ENCODE results near the gene LSM14B. TPM values are rescaled to one million over a fixed set of nuclear protein-coding genes. Genes with fewer than 3 reads are reported as not detected.
"Not testable (repeated sequence)": the region's sequence is repeated elsewhere in the genome, so short reads cannot be mapped to it uniquely, and the experiment has no call there.

Gene LSM14B
- total RNA-seq, 1 donor from 2014 or later = 23.6 TPM

GRCh38 chr20:62112368-62112767, 9.9 kb upstream of the LSM14B start:
- Histone ChIP-seq H3K36me3 (no peaks in the 10 kb centered on the region), H3K4me3 (no peak overlapping the region), H3K27me3 (no peaks in the 10 kb centered on the region), H3K9me3 (peaks cover 15% of the 10 kb centered on the region), H3K4me1 (no peaks in the 10 kb centered on the region), H3K27ac (no peak overlapping the region)
- no peak for DNase-seq (ENCODE audit: extremely low spot score in 2 of 2)
- intact Hi-C loops (cut with DNase I) = no loop called here
- no peak for TF ChIP-seq POLR2A (IDR thresholded peaks at IDR 0.05)
- TF ChIP-seq CTCF (IDR thresholded peaks at IDR 0.05) = no peak
- no peak for TF ChIP-seq POLR2AphosphoS5 (IDR thresholded peaks at IDR 0.05; ENCODE audit: insufficient read depth in 1 of 2, low read depth in 1 of 2)

GRCh38 chr20:62114894-62115293, 7.4 kb upstream of the LSM14B start:
- intact Hi-C loops (cut with DNase I) = no loop called here
- Histone ChIP-seq H3K27ac (no peak overlapping the region), H3K36me3 (no peaks in the 10 kb centered on the region), H3K27me3 (no peaks in the 10 kb centered on the region), H3K9me3 (peaks cover 2% of the 10 kb centered on the region), H3K4me1 (no peaks in the 10 kb centered on the region), H3K4me3 (no peak overlapping the region)
- TF ChIP-seq POLR2A (IDR thresholded peaks at IDR 0.05) = no peak
- no peak for TF ChIP-seq POLR2AphosphoS5 (IDR thresholded peaks at IDR 0.05; ENCODE audit: insufficient read depth in 1 of 2, low read depth in 1 of 2)
- no peak for TF ChIP-seq CTCF (IDR thresholded peaks at IDR 0.05)
- DNase-seq (ENCODE audit: extremely low spot score in 2 of 2) = no peak

DNA sequence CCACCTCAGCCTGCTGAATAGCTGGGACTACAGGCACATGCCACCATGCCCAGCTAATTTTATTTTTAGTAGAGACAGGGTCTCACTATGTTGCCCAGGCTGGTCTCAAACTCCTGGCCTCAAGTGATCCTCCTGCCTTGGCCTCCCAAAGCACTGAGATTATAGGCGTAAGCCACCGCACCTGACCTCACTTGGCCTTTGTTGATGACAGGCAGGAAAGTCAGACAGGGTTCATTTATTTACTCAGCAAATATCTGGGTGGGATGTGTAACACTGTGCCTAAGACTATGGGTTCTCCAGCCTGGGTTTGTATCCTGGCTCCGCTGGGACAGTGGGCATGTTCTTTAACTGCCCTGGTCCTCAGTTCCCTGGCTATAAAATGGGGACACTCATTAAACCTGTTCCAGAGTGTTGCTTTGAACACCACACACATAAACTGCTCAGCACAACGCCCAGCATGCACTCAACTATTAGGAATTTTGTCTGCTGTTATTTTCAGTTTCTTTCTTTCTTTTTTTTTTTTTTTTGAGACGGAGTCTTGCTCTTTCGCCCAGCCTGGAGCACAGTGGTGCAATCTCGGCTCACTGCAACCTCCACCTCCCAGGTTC, 6.4 kb upstream of the LSM14B start:
- intact Hi-C loops (cut with DNase I); H3K9me3 ChIP-seq; H3K36me3 ChIP-seq; H3K4me3 ChIP-seq; DNase-seq (ENCODE audit: extremely low spot score in 2 of 2); H3K27ac ChIP-seq; H3K4me1 ChIP-seq; H3K27me3 ChIP-seq: not testable (repeated sequence)

DNA sequence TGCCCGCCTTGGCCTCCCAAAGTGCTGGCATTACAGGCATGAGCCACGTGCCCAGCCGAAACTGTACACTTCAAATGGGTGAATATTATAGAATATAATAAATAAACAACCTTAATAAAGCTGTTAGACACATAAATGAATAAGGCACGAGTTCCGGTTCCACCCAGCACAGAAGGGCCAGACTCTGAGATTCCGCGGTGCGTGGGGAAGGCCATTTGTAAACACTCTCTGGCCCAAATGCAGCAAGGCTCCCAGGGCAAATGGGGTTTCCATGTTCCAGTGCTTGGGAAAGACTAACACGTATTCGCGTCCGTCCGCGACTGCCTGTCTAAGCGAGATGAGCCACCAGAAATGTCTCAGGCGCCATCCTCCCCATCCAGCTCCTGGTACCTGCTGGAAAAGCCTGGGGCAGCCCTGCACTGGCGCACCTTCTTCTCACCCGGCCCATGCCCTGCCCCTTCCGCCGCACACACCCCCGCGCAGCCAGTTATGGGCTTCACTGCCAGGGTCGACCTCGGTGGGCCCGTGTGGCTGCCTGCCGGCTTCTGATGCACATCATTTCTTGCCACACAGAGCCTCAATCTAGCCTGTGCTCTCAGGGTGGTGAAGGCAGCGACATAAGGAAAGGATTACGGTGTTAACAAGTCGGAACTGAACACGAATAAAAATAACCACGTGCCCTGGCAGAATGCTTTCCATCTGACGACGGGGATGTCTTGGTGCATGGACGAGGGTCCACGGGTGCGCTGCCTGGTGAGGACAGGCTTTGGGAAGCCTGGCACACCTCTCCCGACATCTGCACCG, 5.5 kb upstream of the LSM14B start:
- Histone ChIP-seq H3K27me3 (no peaks in the 10 kb centered on the region), H3K9me3 (no peaks in the 10 kb centered on the region), H3K36me3 (no peaks in the 10 kb centered on the region), H3K4me3 (no peak overlapping the region), H3K27ac (no peak overlapping the region), H3K4me1 (peaks cover 8% of the 10 kb centered on the region)
- DNase-seq (ENCODE audit: extremely low spot score in 2 of 2) = no peak
- intact Hi-C loops (cut with DNase I) = no loop called here
- TF ChIP-seq POLR2A (IDR thresholded peaks at IDR 0.05) = no peak
- TF ChIP-seq CTCF (IDR thresholded peaks at IDR 0.05) = no peak
- TF ChIP-seq POLR2AphosphoS5 (IDR thresholded peaks at IDR 0.05; ENCODE audit: insufficient read depth in 1 of 2, low read depth in 1 of 2) = no peak

- H3K36me3 ChIP-seq = no peaks in the 10 kb centered on the region
- H3K27me3 ChIP-seq = no peaks in the 10 kb centered on the region
- intact Hi-C loops (cut with DNase I) = no loop called here
- no peak overlapping the region for H3K27ac ChIP-seq
- no peak overlapping the region for H3K4me3 ChIP-seq
- H3K4me1 ChIP-seq = peaks cover 8% of the 10 kb centered on the region
- TF ChIP-seq POLR2A (IDR thresholded peaks at IDR 0.05) (no peak), CTCF (IDR thresholded peaks at IDR 0.05) (no peak), POLR2AphosphoS5 (IDR thresholded peaks at IDR 0.05; ENCODE audit: insufficient read depth in 1 of 2, low read depth in 1 of 2) (no peak)
- no peaks in the 10 kb centered on the region for H3K9me3 ChIP-seq
- DNase-seq (ENCODE audit: extremely low spot score in 2 of 2) = no peak
Measured at GRCh38 chr20:62117362-62117646, 5.0 kb upstream of the LSM14B start.

Data from vagina (tissue), 2 donors.